D721Med (cell line): Measurements from ENCODE around the gene ATP6V0E2.
"Not testable (repeated sequence)": the region's sequence is repeated elsewhere in the genome, so short reads cannot be mapped to it uniquely, and the experiment has no call there.

Source experiments
- DNase-seq: peaks from one replicate; pipeline ENCODE4 v3.0.0; 2011; ENCODE audit warnings: low spot score; ENCODE audit not compliant: insufficient read length
- FAIRE-seq: peaks from 2 replicates; lab custom pipeline; 2011; peaks lifted over from hg19 to GRCh38; lab: Jason Lieb, UNC

ATP6V0E2 gene

DNA sequence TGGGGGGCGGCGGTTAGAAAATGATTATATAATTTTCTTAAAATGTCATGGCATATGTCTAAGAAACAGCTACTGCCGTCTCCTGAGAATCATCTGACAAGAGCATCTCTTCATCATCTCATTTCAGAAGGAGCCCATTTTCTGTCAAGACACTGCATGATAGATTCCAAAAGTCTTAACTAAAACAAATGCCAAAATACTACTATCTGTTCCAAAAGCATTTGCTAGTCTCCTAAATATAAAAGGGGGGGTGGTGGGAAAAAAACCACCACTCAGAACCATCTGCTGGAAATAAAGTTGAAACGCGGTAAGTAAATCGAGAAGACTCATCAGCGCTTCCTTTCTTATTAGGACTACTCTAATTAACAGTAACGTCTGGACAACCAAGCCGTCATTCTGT is 36.5 kb downstream of the ATP6V0E2 start:
- DNase-seq = not testable (repeated sequence)

DNA sequence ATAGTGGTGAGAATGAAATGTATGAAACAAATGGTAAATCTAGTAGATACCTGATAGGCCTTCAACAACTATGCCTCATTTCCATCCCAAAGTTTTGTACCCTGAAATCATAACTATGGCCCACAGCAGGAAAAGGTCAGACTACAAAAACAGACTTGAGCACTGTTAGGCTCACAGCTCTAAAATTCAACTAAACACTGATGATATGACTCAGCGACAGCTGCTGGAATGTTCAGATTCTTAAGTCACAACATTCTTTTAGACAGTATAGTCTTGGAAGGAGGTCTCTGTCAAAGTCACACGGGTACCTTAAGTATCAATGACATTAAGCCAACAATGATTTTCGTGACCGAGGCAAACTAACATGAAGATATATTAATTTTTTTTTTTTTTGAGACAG is 38.4 kb downstream of the ATP6V0E2 start:
- FAIRE-seq, DNase-seq: not testable (repeated sequence)

More for the DNA sequence above, 36.5 kb downstream of the ATP6V0E2 start:
- not testable (repeated sequence) for FAIRE-seq

- not testable (repeated sequence) for DNase-seq, FAIRE-seq
These were observed 52.6 kb downstream of the ATP6V0E2 start for GRCh38 chr7:149926414-149926813.
